ENCODE results near the gene OGN.

GRCh38 chr9:92446536-92446935 lies 42.2 kb upstream of the OGN start:
- TF ChIP-seq CTCF (IDR thresholded peaks at IDR 0.05), result no peak
- no peak for TF ChIP-seq POLR2A (IDR thresholded peaks at IDR 0.05; ENCODE audit: low read length)
- TF ChIP-seq CBX2 (IDR thresholded peaks at IDR 0.05; ENCODE audit: borderline replicate concordance, low read depth), result no peak
- TF ChIP-seq, protein P1, sequence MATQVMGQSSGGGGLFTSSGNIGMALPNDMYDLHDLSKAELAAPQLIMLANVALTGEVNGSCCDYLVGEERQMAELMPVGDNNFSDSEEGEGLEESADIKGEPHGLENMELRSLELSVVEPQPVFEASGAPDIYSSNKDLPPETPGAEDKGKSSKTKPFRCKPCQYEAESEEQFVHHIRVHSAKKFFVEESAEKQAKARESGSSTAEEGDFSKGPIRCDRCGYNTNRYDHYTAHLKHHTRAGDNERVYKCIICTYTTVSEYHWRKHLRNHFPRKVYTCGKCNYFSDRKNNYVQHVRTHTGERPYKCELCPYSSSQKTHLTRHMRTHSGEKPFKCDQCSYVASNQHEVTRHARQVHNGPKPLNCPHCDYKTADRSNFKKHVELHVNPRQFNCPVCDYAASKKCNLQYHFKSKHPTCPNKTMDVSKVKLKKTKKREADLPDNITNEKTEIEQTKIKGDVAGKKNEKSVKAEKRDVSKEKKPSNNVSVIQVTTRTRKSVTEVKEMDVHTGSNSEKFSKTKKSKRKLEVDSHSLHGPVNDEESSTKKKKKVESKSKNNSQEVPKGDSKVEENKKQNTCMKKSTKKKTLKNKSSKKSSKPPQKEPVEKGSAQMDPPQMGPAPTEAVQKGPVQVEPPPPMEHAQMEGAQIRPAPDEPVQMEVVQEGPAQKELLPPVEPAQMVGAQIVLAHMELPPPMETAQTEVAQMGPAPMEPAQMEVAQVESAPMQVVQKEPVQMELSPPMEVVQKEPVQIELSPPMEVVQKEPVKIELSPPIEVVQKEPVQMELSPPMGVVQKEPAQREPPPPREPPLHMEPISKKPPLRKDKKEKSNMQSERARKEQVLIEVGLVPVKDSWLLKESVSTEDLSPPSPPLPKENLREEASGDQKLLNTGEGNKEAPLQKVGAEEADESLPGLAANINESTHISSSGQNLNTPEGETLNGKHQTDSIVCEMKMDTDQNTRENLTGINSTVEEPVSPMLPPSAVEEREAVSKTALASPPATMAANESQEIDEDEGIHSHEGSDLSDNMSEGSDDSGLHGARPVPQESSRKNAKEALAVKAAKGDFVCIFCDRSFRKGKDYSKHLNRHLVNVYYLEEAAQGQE (IDR thresholded peaks at IDR 0.05), result no peak
- TF ChIP-seq NR3C1 (IDR thresholded peaks at IDR 0.05), result no peak
- TF ChIP-seq EP300 (IDR thresholded peaks at IDR 0.05), result no peak

Measured in A549 (cell line).